Stimulated activated CD4-positive, alpha-beta T cell treated with anti-CD3 and anti-CD28 coated beads, TNF-alpha, amount 100 ng/mL, for 48 hours (primary cell): Measurements from ENCODE around the gene ARHGAP11A.
"Not testable (repeated sequence)": the region's sequence is repeated elsewhere in the genome, so short reads cannot be mapped to it uniquely, and the experiment has no call there.

Source experiments
- DNase-seq, 3 donors: peaks; one replicate each; pipeline ENCODE4 v3.0.0-alpha.2; 2020; ENCODE audit warnings: low read depth in 3 of 3

The ARHGAP11A gene, protein sequence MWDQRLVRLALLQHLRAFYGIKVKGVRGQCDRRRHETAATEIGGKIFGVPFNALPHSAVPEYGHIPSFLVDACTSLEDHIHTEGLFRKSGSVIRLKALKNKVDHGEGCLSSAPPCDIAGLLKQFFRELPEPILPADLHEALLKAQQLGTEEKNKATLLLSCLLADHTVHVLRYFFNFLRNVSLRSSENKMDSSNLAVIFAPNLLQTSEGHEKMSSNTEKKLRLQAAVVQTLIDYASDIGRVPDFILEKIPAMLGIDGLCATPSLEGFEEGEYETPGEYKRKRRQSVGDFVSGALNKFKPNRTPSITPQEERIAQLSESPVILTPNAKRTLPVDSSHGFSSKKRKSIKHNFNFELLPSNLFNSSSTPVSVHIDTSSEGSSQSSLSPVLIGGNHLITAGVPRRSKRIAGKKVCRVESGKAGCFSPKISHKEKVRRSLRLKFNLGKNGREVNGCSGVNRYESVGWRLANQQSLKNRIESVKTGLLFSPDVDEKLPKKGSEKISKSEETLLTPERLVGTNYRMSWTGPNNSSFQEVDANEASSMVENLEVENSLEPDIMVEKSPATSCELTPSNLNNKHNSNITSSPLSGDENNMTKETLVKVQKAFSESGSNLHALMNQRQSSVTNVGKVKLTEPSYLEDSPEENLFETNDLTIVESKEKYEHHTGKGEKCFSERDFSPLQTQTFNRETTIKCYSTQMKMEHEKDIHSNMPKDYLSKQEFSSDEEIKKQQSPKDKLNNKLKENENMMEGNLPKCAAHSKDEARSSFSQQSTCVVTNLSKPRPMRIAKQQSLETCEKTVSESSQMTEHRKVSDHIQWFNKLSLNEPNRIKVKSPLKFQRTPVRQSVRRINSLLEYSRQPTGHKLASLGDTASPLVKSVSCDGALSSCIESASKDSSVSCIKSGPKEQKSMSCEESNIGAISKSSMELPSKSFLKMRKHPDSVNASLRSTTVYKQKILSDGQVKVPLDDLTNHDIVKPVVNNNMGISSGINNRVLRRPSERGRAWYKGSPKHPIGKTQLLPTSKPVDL

GRCh38 chr15:32615051-32615870 lies at the start of gene ARHGAP11A:
Gene ARHGAP11A, plus strand, starts transcription at chr15:32615504. Its CDS starts 708 bp downstream, at chr15:32616212.
- peak; percentile 62 to 81 (median 80) for DNase-seq

- DNase-seq: not testable (repeated sequence)
Observed at GRCh38 chr15:32568988-32569387, 46.3 kb upstream of the ARHGAP11A start.

GRCh38 chr15:32578482-32578881 lies 36.8 kb upstream of the ARHGAP11A start:
- not testable (repeated sequence) for DNase-seq

GRCh38 chr15:32585844-32586243 lies 29.5 kb upstream of the ARHGAP11A start:
- DNase-seq: not testable (repeated sequence)

DNA sequence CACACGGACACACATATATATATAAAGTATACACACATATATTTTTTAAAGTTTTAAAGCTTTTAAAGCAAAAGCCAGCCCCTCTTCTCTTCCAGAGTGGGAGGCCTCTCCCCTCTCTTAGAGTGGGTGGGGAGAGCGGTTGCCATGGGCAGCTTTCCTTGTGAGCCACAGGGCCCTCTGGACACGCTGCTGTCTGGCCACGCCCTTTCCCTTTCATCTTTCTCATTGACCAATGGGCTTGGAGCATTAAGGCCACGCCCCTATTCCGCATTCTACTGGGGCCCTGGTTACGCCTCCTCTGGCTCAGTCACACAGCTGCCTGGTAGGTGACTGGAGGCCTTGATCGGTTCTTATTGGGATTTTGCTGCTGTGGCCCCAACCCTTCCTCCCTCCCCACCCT lies 22.2 kb upstream of the ARHGAP11A start, which contains the start of gene GOLGA8N:
Gene GOLGA8N (plus strand): TSS at position 306 of the 400 bp plus-strand sequence.
- not testable (repeated sequence) for DNase-seq

GRCh38 chr15:32609518-32609917 lies 5.8 kb upstream of the ARHGAP11A start:
- not testable (repeated sequence) for DNase-seq

- not testable (repeated sequence) for DNase-seq
Observed at GRCh38 chr15:32610719-32611118, 4.6 kb upstream of the ARHGAP11A start.

DNA sequence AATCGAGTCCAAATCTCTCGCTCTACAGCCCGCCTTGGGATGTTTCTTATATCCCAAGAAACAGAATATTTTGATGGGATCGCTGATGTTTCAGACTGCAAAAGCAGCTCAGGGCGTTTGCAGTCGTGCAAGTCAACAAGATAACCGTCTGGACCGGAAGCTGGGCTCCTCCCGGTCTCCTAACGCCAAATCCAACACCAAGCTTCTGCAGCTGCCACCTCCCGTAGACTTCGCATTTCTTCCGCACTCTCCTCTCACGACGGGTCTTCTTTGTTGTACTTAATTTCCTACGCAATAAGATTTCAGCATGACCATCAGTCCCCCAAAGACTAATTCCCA lies 623 bp upstream of the ARHGAP11A start:
- DNase-seq: not testable (repeated sequence)

DNA sequence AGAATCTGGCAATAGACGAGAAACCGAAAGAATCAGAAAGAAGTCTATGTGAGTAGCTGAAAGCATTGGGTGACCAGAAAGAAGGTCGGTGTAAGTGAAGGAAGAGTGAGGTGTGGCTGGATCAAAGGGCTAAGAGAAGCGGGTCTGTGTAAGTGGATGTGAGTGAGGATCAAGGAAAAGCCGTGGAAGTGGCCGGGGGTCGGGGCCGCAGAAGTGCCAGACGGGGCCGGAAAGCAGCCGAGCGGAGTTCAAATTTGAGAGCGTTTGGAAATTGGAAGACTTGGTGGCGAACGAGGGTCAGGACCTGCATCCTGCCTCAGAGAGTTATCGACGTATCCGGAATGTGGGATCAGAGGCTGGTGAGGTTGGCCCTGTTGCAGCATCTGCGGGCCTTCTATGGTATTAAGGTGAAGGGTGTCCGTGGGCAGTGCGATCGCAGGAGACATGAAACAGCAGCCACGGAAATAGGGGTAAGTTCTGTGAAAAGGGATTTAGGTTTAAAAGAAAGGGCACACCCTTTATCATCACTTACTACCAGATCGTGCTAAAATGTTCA lies 645 bp downstream of the ARHGAP11A start:
- not testable (repeated sequence) for DNase-seq

DNA sequence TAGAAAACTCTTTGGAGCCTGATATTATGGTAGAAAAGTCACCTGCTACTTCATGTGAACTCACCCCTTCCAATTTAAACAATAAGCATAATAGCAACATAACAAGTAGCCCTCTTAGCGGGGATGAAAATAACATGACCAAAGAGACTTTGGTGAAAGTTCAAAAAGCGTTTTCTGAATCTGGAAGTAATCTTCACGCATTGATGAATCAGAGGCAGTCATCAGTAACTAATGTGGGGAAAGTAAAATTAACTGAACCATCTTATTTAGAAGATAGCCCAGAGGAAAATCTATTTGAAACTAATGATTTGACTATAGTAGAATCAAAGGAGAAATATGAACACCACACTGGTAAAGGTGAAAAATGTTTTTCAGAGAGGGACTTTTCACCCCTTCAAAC lies 21.1 kb downstream of the ARHGAP11A start:
- no peak for DNase-seq

- DNase-seq: no peak
Observed at GRCh38 chr15:32636908-32637567, 21.7 kb downstream of the ARHGAP11A start.

DNA sequence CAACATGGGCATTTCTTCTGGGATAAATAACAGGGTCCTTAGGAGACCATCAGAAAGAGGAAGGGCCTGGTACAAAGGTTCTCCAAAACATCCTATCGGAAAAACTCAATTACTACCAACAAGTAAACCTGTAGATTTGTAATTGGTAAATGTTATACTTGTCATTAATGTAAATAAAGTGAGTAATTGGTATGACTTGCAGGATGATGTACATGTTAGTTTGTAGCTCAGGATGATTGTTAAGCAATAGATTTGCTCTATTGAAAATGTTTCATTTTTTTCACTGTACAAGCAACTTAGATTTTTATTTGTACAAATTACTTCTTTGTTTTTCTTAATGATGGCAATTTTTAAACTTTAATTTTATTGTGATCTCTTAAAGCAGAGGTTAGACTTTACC lies 22.4 kb downstream of the ARHGAP11A start:
- DNase-seq: no peak

GRCh38 chr15:32641517-32642059 lies 26.3 kb downstream of the ARHGAP11A start, which contains the start of gene SCG5:
Gene SCG5, plus strand, starts transcription at chr15:32641710. Its CDS starts 1,883 bp downstream, at chr15:32643593.
- no peak for DNase-seq

- no peak for DNase-seq
Observed at GRCh38 chr15:32642667-32643435, 27.5 kb downstream of the ARHGAP11A start.

- DNase-seq: no peak
Observed at GRCh38 chr15:32643907-32644445, 28.7 kb downstream of the ARHGAP11A start.

DNA sequence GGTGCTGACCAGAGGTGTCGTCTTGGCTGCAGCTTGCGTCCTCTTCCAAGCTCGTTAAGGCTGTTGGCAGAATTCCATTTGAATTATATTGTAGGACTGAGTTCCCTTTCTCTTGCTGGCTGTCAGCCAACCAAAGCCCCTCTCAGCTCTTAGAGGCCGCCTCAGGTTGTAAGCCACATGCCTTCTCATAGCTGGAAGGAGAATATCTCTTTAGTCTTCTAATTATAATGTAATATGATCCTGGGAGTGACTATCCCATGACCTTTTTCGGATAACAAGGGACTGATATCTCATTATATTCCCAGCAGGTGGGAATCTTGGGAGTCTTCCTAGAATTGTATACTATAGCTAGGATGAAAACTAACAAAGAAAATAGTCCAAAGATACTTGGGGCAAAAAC lies 31.0 kb downstream of the ARHGAP11A start:
- no peak for DNase-seq

GRCh38 chr15:32649342-32649741 lies 34.0 kb downstream of the ARHGAP11A start:
- DNase-seq: no peak

GRCh38 chr15:32651229-32651837 lies 36.0 kb downstream of the ARHGAP11A start:
- peak; percentile 7 to 33 (median 14) for DNase-seq

DNA sequence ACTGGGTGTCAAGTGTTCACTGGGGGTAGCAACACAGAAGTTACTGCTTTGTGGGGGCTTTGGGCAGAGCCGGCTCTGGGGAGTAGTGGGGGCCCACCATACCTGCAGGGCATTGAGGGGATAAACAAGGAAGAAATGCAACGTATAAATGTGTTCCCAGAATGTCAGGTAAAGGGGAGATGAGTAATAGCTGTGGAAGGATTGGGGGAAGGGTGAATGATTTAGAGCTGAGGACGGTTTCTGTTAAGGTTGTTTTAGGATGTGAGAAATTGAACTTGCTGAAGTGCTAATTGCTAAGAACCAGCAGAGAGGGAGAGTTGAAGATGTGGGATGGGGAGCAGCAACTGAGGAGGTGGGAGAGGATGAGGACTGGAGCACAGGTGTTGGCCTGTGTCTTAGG lies 36.9 kb downstream of the ARHGAP11A start:
- DNase-seq: no peak
